ENCODE results near the gene INTS4.

Gene INTS4

DNA sequence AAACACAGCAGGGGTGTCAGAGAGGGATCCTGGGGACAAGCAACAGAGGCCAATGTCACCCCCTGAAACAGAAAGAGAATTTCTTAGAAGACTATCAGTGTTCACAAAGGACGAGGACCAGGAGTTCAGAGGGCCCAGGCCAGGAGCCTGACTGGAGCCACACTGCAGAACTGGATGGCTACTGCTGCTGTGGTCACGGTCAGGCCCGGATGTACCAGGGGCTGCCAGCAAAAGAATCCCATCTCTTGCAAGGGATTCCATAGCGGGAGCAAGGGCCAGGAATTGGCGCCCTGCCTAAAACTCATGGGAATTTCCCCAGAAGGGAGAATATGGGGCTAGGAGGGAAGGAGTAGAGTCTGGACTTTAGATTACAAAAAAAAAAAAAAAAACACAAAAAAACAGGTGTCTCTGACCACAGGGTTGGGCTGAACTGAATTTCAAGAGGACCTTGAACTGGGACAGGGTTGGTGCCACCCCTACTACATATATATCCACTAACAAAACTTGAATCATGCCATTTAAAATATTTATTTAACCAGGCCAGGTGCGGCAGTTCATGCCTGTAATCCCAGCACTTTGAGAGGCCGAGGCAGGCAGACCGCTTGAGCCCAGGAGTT, 44.3 kb upstream of the INTS4 start:
- ChIA-PET POLR2A (interaction anchor here (0.7 to 3.3 kb wide), 2 partner anchors 44 to 259 kb away, joined by 4 to 15 read pairs; partner anchors contain the start of gene INTS4), CTCF (interaction anchor here (1.5 kb wide), 1 partner anchor 18 kb away, joined by 5 read pairs; no protein-coding TSS in a partner anchor)
- no peaks in the 10 kb centered on the region for H3K4me1 ChIP-seq (ENCODE audit: control insufficient read depth, insufficient read depth, low read length)
- no peaks in the 10 kb centered on the region for H3K9me3 ChIP-seq (ENCODE audit: control insufficient read depth, insufficient read depth, low read depth, low read length)
- no peak overlapping the region for H3K27ac ChIP-seq (ENCODE audit: extremely low read depth, low read depth, low read length)
- TF ChIP-seq REPIN1 (tag by site-specific recombination; IDR thresholded peaks at IDR 0.05; ENCODE audit: low read depth) (no peak), ZNF324 (tag by site-specific recombination; IDR thresholded peaks at IDR 0.05) (no peak), ZNF776 (tag by site-specific recombination; IDR thresholded peaks at IDR 0.05; ENCODE audit: borderline replicate concordance) (no peak)
- TF ChIP-seq, protein P1, sequence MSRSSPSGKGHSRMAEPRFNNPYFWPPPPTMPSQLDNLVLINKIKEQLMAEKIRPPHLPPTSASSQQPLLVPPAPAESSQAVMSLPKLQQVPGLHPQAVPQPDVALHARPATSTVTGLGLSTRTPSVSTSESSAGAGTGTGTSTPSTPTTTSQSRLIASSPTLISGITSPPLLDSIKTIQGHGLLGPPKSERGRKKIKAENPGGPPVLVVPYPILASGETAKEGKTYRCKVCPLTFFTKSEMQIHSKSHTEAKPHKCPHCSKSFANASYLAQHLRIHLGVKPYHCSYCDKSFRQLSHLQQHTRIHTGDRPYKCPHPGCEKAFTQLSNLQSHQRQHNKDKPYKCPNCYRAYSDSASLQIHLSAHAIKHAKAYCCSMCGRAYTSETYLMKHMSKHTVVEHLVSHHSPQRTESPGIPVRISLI (tag by site-specific recombination; IDR thresholded peaks at IDR 0.05) = no peak
- no peak overlapping the region for H3K4me3 ChIP-seq (ENCODE audit: low read depth, low read length)
- no peaks in the 10 kb centered on the region for H3K36me3 ChIP-seq (ENCODE audit: control insufficient read depth in 2 of 2, insufficient read depth in 1 of 2, low read length in 2 of 2)

DNA sequence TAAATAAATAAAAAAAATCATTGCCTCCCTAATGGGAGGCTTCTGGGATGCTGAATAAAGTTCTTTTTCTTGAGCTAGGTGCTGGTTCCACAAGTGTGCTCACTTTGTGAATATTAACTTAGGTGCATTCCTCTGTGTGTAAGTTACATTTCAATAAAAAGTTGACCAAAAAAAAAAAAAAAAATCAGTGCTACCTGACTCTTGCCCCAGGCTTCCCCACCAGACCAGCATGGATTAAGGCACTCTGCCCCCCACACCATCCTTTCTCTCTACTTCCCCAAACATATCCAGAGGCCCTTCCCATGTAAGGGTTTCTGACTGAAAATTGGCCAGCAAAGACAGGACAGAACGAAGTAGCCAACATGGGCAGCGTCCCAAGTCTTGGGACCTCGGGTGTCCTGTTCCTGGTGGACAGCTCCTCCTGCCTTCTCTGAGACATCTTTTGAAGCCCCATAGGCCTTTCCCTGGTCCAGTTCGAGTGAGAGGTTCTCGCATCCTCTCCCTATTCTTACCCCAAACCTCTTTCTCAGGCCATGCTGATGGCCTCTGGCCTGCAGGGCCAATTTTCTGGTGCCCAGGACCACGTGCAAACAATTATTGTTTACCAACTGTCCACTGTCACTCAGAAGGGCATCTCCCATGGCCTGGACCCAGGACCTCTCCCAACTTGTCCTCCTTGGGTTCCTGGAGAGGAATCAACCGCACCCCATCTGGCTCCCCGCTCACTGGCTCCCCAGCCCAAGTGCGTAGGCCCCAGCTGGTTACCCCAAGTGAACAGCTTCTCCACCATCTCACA, 43.6 kb upstream of the INTS4 start:
- TF ChIP-seq ZNF514 (tag by site-specific recombination; IDR thresholded peaks at IDR 0.05) = no peak
- no peak for TF ChIP-seq ZBTB21 (tag by site-specific recombination; IDR thresholded peaks at IDR 0.05)
- no peak for TF ChIP-seq ZNF624 (tag by site-specific recombination; IDR thresholded peaks at IDR 0.05)
- TF ChIP-seq ZNF184 (tag by site-specific recombination; IDR thresholded peaks at IDR 0.05) = no peak
- TF ChIP-seq ZNF610 (tag by site-specific recombination; IDR thresholded peaks at IDR 0.05; ENCODE audit: borderline replicate concordance) = no peak
- TF ChIP-seq YY2 (tag by site-specific recombination; IDR thresholded peaks at IDR 0.05) = no peak
- TF ChIP-seq ZNF366 (tag by site-specific recombination; conservative IDR thresholded peaks at IDR 0.05) = no peak
- no peak for TF ChIP-seq KLF1 (tag by site-specific recombination; IDR thresholded peaks at IDR 0.05)
- no peak for TF ChIP-seq ZNF239 (tag by site-specific recombination; IDR thresholded peaks at IDR 0.05)
- TF ChIP-seq, protein P2, sequence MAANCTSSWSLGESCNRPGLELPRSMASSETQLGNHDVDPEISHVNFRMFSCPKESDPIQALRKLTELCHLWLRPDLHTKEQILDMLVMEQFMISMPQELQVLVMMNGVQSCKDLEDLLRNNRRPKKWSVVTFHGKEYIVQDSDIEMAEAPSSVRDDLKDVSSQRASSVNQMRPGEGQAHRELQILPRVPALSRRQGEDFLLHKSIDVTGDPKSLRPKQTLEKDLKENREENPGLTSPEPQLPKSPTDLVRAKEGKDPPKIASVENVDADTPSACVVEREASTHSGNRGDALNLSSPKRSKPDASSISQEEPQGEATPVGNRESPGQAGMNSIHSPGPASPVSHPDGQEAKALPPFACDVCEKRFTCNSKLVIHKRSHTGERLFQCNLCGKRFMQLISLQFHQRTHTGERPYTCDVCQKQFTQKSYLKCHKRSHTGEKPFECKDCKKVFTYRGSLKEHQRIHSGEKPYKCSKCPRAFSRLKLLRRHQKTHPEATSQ (tag by site-specific recombination; IDR thresholded peaks at IDR 0.05) = no peak
- no peak for TF ChIP-seq ZNF776 (tag by site-specific recombination; IDR thresholded peaks at IDR 0.05; ENCODE audit: borderline replicate concordance)
- no peak for TF ChIP-seq KLF7 (tag by site-specific recombination; IDR thresholded peaks at IDR 0.05; ENCODE audit: borderline replicate concordance)
- TF ChIP-seq ZNF830 (tag by site-specific recombination; IDR thresholded peaks at IDR 0.05; ENCODE audit: low read depth) = no peak
- no peak for TF ChIP-seq ZNF501 (tag by site-specific recombination; IDR thresholded peaks at IDR 0.05)
- TF ChIP-seq ZBTB7A (tag by site-specific recombination; IDR thresholded peaks at IDR 0.05; ENCODE audit: low read depth) = no peak
- no peak for TF ChIP-seq OSR2 (tag by site-specific recombination; IDR thresholded peaks at IDR 0.05)
- no peak for TF ChIP-seq HOXC10 (CRISPR knock-in tag; IDR thresholded peaks at IDR 0.05)
- TF ChIP-seq ZBTB20 (tag by site-specific recombination; IDR thresholded peaks at IDR 0.05) = no peak
- no peak for TF ChIP-seq ZNF155 (tag by site-specific recombination; IDR thresholded peaks at IDR 0.05)
- TF ChIP-seq, protein P3, sequence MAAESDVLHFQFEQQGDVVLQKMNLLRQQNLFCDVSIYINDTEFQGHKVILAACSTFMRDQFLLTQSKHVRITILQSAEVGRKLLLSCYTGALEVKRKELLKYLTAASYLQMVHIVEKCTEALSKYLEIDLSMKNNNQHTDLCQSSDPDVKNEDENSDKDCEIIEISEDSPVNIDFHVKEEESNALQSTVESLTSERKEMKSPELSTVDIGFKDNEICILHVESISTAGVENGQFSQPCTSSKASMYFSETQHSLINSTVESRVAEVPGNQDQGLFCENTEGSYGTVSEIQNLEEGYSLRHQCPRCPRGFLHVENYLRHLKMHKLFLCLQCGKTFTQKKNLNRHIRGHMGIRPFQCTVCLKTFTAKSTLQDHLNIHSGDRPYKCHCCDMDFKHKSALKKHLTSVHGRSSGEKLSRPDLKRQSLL (tag by site-specific recombination; IDR thresholded peaks at IDR 0.05) = no peak
- Histone ChIP-seq H3K4me3 (ENCODE audit: low read depth, low read length) (no peak overlapping the region), H3K36me3 (ENCODE audit: control insufficient read depth in 2 of 2, insufficient read depth in 1 of 2, low read length in 2 of 2) (no peaks in the 10 kb centered on the region), H3K27ac (ENCODE audit: extremely low read depth, low read depth, low read length) (no peak overlapping the region), H3K9me3 (ENCODE audit: control insufficient read depth, insufficient read depth, low read depth, low read length) (no peaks in the 10 kb centered on the region), H3K4me1 (ENCODE audit: control insufficient read depth, insufficient read depth, low read length) (no peaks in the 10 kb centered on the region)
- ChIA-PET POLR2A (no interaction called here), CTCF (no interaction called here)
